ENCODE data around the gene BACE2.
"Not testable (repeated sequence)": the region's sequence is repeated elsewhere in the genome, so short reads cannot be mapped to it uniquely, and the experiment has no call there.

BACE2 gene

GRCh38 chr21:41313285-41314164 lies 145.6 kb downstream of the BACE2 start:
- not testable (repeated sequence) for H3K27me3 ChIP-seq (ENCODE audit: control insufficient read depth in 1 of 2, insufficient read depth in 2 of 2, low read length in 2 of 2); H3K4me3 ChIP-seq (ENCODE audit: low read depth in 1 of 2, low read length in 2 of 2); H3K36me3 ChIP-seq (ENCODE audit: control insufficient read depth in 1 of 2, insufficient read depth in 2 of 2, low read length in 2 of 2); H3K9ac ChIP-seq (ENCODE audit: low read depth in 1 of 2, low read length in 2 of 2); H3K27ac ChIP-seq (ENCODE audit: low read depth, low read length); H3K9me3 ChIP-seq (ENCODE audit: control insufficient read depth in 1 of 2, low read length in 2 of 2)
- peaks cover 13 to 17% of the 10 kb centered on the region in 2 donors for H3K4me1 ChIP-seq (ENCODE audit: control insufficient read depth in 1 of 2, insufficient read depth in 2 of 2, low read length in 2 of 2)

GRCh38 chr21:41315726-41316125 lies 147.8 kb downstream of the BACE2 start:
- peaks cover 35 to 36% of the 10 kb centered on the region in 2 donors for H3K4me1 ChIP-seq (ENCODE audit: control insufficient read depth in 1 of 2, insufficient read depth in 2 of 2, low read length in 2 of 2)
- peaks cover 0 to 2% of the 10 kb centered on the region in 2 donors for H3K27me3 ChIP-seq (ENCODE audit: control insufficient read depth in 1 of 2, insufficient read depth in 2 of 2, low read length in 2 of 2)
- H3K36me3 ChIP-seq (ENCODE audit: control insufficient read depth in 1 of 2, insufficient read depth in 2 of 2, low read length in 2 of 2) = peaks cover 0 to 6% of the 10 kb centered on the region in 2 donors
- peak overlapping the region; percentile 61 to 82 for H3K4me3 ChIP-seq (ENCODE audit: low read depth in 1 of 2, low read length in 2 of 2)
- no peak overlapping the region for H3K27ac ChIP-seq (ENCODE audit: low read depth, low read length)
- H3K9ac ChIP-seq (ENCODE audit: low read depth in 1 of 2, low read length in 2 of 2) = no peak overlapping the region
- no peaks in the 10 kb centered on the region for H3K9me3 ChIP-seq (ENCODE audit: control insufficient read depth in 1 of 2, low read length in 2 of 2)

- Histone ChIP-seq H3K9ac (ENCODE audit: low read depth in 1 of 2, low read length in 2 of 2) (peak within 1 kb of the TSS; percentile 68 to 88), H3K4me3 (ENCODE audit: low read depth in 1 of 2, low read length in 2 of 2) (peak within 1 kb of the TSS; percentile 61 to 82), H3K27me3 (ENCODE audit: control insufficient read depth in 1 of 2, insufficient read depth in 2 of 2, low read length in 2 of 2) (peaks cover 0 to 2% of the 10 kb centered on the region in 2 donors), H3K36me3 (ENCODE audit: control insufficient read depth in 1 of 2, insufficient read depth in 2 of 2, low read length in 2 of 2) (peaks cover 0 to 11% of the 10 kb centered on the region in 2 donors), H3K4me1 (ENCODE audit: control insufficient read depth in 1 of 2, insufficient read depth in 2 of 2, low read length in 2 of 2) (peaks cover 42 to 43% of the 10 kb centered on the region in 2 donors), H3K27ac (ENCODE audit: low read depth, low read length) (peak within 1 kb of the TSS; percentile 87), H3K9me3 (ENCODE audit: control insufficient read depth in 1 of 2, low read length in 2 of 2) (no peaks in the 10 kb centered on the region)
Measured at GRCh38 chr21:41316200-41317062, 148.5 kb downstream of the BACE2 start, which contains the start of gene FAM3B. FAM3B (plus strand) TSS chr21:41316801; CDS start chr21:41316880, 79 bp downstream.

- H3K27ac ChIP-seq (ENCODE audit: low read depth, low read length) = peak overlapping the region; percentile 87
- H3K9ac ChIP-seq (ENCODE audit: low read depth in 1 of 2, low read length in 2 of 2) = peak overlapping the region; percentile 68 to 88
Measured at GRCh38 chr21:41317063-41317392, 149.1 kb downstream of the BACE2 start.

GRCh38 chr21:41317458-41317857 lies 149.5 kb downstream of the BACE2 start:
- H3K4me3 ChIP-seq (ENCODE audit: low read depth in 1 of 2, low read length in 2 of 2) = peak overlapping the region; percentile 61 to 82
- H3K27me3 ChIP-seq (ENCODE audit: control insufficient read depth in 1 of 2, insufficient read depth in 2 of 2, low read length in 2 of 2) = peaks cover 0 to 2% of the 10 kb centered on the region in 2 donors
- H3K27ac ChIP-seq (ENCODE audit: low read depth, low read length) = peak overlapping the region; percentile 87
- peaks cover 0 to 11% of the 10 kb centered on the region in 2 donors for H3K36me3 ChIP-seq (ENCODE audit: control insufficient read depth in 1 of 2, insufficient read depth in 2 of 2, low read length in 2 of 2)
- H3K9ac ChIP-seq (ENCODE audit: low read depth in 1 of 2, low read length in 2 of 2) = peak overlapping the region; percentile 68 to 88
- H3K4me1 ChIP-seq (ENCODE audit: control insufficient read depth in 1 of 2, insufficient read depth in 2 of 2, low read length in 2 of 2) = peaks cover 51 to 52% of the 10 kb centered on the region in 2 donors
- no peaks in the 10 kb centered on the region for H3K9me3 ChIP-seq (ENCODE audit: control insufficient read depth in 1 of 2, low read length in 2 of 2)

More at GRCh38 chr21:41317063-41317392, 149.1 kb downstream of the BACE2 start:
- H3K9me3 ChIP-seq (ENCODE audit: control insufficient read depth in 1 of 2, low read length in 2 of 2) = no peaks in the 10 kb centered on the region
- peak overlapping the region; percentile 61 to 82 for H3K4me3 ChIP-seq (ENCODE audit: low read depth in 1 of 2, low read length in 2 of 2)
- H3K36me3 ChIP-seq (ENCODE audit: control insufficient read depth in 1 of 2, insufficient read depth in 2 of 2, low read length in 2 of 2) = peaks cover 0 to 11% of the 10 kb centered on the region in 2 donors
- peaks cover 48% of the 10 kb centered on the region in 2 donors for H3K4me1 ChIP-seq (ENCODE audit: control insufficient read depth in 1 of 2, insufficient read depth in 2 of 2, low read length in 2 of 2)
- peaks cover 0 to 2% of the 10 kb centered on the region in 2 donors for H3K27me3 ChIP-seq (ENCODE audit: control insufficient read depth in 1 of 2, insufficient read depth in 2 of 2, low read length in 2 of 2)

- no peaks in the 10 kb centered on the region for H3K9me3 ChIP-seq (ENCODE audit: control insufficient read depth in 1 of 2, low read length in 2 of 2)
- H3K4me1 ChIP-seq (ENCODE audit: control insufficient read depth in 1 of 2, insufficient read depth in 2 of 2, low read length in 2 of 2) = peaks cover 59 to 60% of the 10 kb centered on the region in 2 donors
- peak overlapping the region; percentile 47 for H3K27ac ChIP-seq (ENCODE audit: low read depth, low read length)
- H3K4me3 ChIP-seq (ENCODE audit: low read depth in 1 of 2, low read length in 2 of 2) = peak overlapping the region; percentile 61 to 82
- peaks cover 0 to 16% of the 10 kb centered on the region in 2 donors for H3K36me3 ChIP-seq (ENCODE audit: control insufficient read depth in 1 of 2, insufficient read depth in 2 of 2, low read length in 2 of 2)
- H3K9ac ChIP-seq (ENCODE audit: low read depth in 1 of 2, low read length in 2 of 2) = peak overlapping the region; percentile 68 to 88
- peaks cover 0 to 2% of the 10 kb centered on the region in 2 donors for H3K27me3 ChIP-seq (ENCODE audit: control insufficient read depth in 1 of 2, insufficient read depth in 2 of 2, low read length in 2 of 2)
Measured at GRCh38 chr21:41318218-41318617, 150.3 kb downstream of the BACE2 start.

GRCh38 chr21:41319273-41319672 lies 151.3 kb downstream of the BACE2 start:
- H3K9ac ChIP-seq (ENCODE audit: low read depth in 1 of 2, low read length in 2 of 2) = peak overlapping the region; percentile 16 to 88
- H3K4me1 ChIP-seq (ENCODE audit: control insufficient read depth in 1 of 2, insufficient read depth in 2 of 2, low read length in 2 of 2) = peaks cover 64 to 70% of the 10 kb centered on the region in 2 donors
- H3K36me3 ChIP-seq (ENCODE audit: control insufficient read depth in 1 of 2, insufficient read depth in 2 of 2, low read length in 2 of 2) = peaks cover 0 to 20% of the 10 kb centered on the region in 2 donors
- H3K4me3 ChIP-seq (ENCODE audit: low read depth in 1 of 2, low read length in 2 of 2) = peak overlapping the region; percentile 31 to 50
- no peaks in the 10 kb centered on the region for H3K9me3 ChIP-seq (ENCODE audit: control insufficient read depth in 1 of 2, low read length in 2 of 2)
- H3K27me3 ChIP-seq (ENCODE audit: control insufficient read depth in 1 of 2, insufficient read depth in 2 of 2, low read length in 2 of 2) = peaks cover 0 to 2% of the 10 kb centered on the region in 2 donors
- H3K27ac ChIP-seq (ENCODE audit: low read depth, low read length) = peak overlapping the region; percentile 58

- Histone ChIP-seq H3K4me3 (ENCODE audit: low read depth in 1 of 2, low read length in 2 of 2) (peak overlapping the region; percentile 2 to 15), H3K9ac (ENCODE audit: low read depth in 1 of 2, low read length in 2 of 2) (no peak overlapping the region), H3K27me3 (ENCODE audit: control insufficient read depth in 1 of 2, insufficient read depth in 2 of 2, low read length in 2 of 2) (peaks cover 0 to 2% of the 10 kb centered on the region in 2 donors), H3K36me3 (ENCODE audit: control insufficient read depth in 1 of 2, insufficient read depth in 2 of 2, low read length in 2 of 2) (peaks cover 0 to 23% of the 10 kb centered on the region in 2 donors), H3K4me1 (ENCODE audit: control insufficient read depth in 1 of 2, insufficient read depth in 2 of 2, low read length in 2 of 2) (peaks cover 64 to 77% of the 10 kb centered on the region in 2 donors), H3K9me3 (ENCODE audit: control insufficient read depth in 1 of 2, low read length in 2 of 2) (no peaks in the 10 kb centered on the region), H3K27ac (ENCODE audit: low read depth, low read length) (no peak overlapping the region)
Measured at GRCh38 chr21:41321211-41321907, 153.4 kb downstream of the BACE2 start.

GRCh38 chr21:41321908-41322495 lies 154.0 kb downstream of the BACE2 start:
- H3K27ac ChIP-seq (ENCODE audit: low read depth, low read length) = no peak overlapping the region
- H3K9me3 ChIP-seq (ENCODE audit: control insufficient read depth in 1 of 2, low read length in 2 of 2) = no peaks in the 10 kb centered on the region
- H3K9ac ChIP-seq (ENCODE audit: low read depth in 1 of 2, low read length in 2 of 2) = no peak overlapping the region
- peaks cover 70 to 84% of the 10 kb centered on the region in 2 donors for H3K4me1 ChIP-seq (ENCODE audit: control insufficient read depth in 1 of 2, insufficient read depth in 2 of 2, low read length in 2 of 2)
- peaks cover 0 to 2% of the 10 kb centered on the region in 2 donors for H3K27me3 ChIP-seq (ENCODE audit: control insufficient read depth in 1 of 2, insufficient read depth in 2 of 2, low read length in 2 of 2)
- H3K36me3 ChIP-seq (ENCODE audit: control insufficient read depth in 1 of 2, insufficient read depth in 2 of 2, low read length in 2 of 2) = peaks cover 0 to 25% of the 10 kb centered on the region in 2 donors
- peak overlapping the region; percentile 2 to 15 for H3K4me3 ChIP-seq (ENCODE audit: low read depth in 1 of 2, low read length in 2 of 2)

Data from duodenal mucosa (tissue), 2 donors.